Right atrium auricular region (tissue), 2 donors: ENCODE data around the gene RPL41. TPM values are rescaled to one million over a fixed set of nuclear protein-coding genes. Genes with fewer than 3 reads are reported as not detected.

Source experiments
- DNase-seq: peaks from one replicate; pipeline ENCODE4 v3.0.0-alpha.2; 2019; ENCODE audit warnings: low spot score
- H3K27ac ChIP-seq, 2 donors: fragments of 200-600 bp; sonication (generic); 1 replicate in 1 of 2; 2 replicates in 1 of 2; pipeline ENCODE4 v1.5.1; 2016 to 2019
- H3K27me3 ChIP-seq, 2 donors: fragments of 200-600 bp; sonication (generic); one replicate each; pipeline versions ENCODE4 v1.5.1 to v1.6.0; 2017 to 2019
- H3K36me3 ChIP-seq: fragments of 200-600 bp; sonication (generic); one replicate; pipeline ENCODE4 v1.5.1; 2016
- H3K4me1 ChIP-seq, 2 donors: fragments of 200-600 bp; sonication (generic); one replicate each; pipeline versions ENCODE4 v1.5.1 to v1.6.0; 2017 to 2019
- H3K4me3 ChIP-seq, 2 donors: fragments of 200-600 bp; sonication (generic); 1 replicate in 1 of 2; 2 replicates in 1 of 2; pipeline ENCODE4 v1.5.1; 2017 to 2019; ENCODE audit warnings: mild to moderate bottlenecking in 1 of 2, moderate library complexity in 1 of 2
- H3K9me3 ChIP-seq, 2 donors: fragments of 200-600 bp; sonication (generic); one replicate each; pipeline ENCODE4 v1.5.1; 2019
- total RNA-seq, 2 donors: library from RNA; depleted of rRNA; stranded (reverse); fragments of >200 nt; gene quantifications; one replicate each; pipeline ENCODE4 v1.1.0, GENCODE V29; 2016
- TF ChIP-seq, protein P1 (sequence below), 2 donors: fragments of 200-600 bp; sonication (generic); IDR thresholded peaks; one replicate each; pipeline ENCODE4 v1.5.1; 2019; ENCODE audit warnings: antibody characterized with exemption in 2 of 2

The RPL41 gene
- total RNA-seq, 2 donors from 2014 or later = 606 to 2,188 TPM

GRCh38 chr12:56079723-56080555 is 36.5 kb upstream of the RPL41 start, which contains the start of gene ERBB3:
Gene ERBB3, plus strand, starts transcription at chr12:56080165. Its CDS starts 136 bp downstream, at chr12:56080301.
- TF ChIP-seq, protein P1, sequence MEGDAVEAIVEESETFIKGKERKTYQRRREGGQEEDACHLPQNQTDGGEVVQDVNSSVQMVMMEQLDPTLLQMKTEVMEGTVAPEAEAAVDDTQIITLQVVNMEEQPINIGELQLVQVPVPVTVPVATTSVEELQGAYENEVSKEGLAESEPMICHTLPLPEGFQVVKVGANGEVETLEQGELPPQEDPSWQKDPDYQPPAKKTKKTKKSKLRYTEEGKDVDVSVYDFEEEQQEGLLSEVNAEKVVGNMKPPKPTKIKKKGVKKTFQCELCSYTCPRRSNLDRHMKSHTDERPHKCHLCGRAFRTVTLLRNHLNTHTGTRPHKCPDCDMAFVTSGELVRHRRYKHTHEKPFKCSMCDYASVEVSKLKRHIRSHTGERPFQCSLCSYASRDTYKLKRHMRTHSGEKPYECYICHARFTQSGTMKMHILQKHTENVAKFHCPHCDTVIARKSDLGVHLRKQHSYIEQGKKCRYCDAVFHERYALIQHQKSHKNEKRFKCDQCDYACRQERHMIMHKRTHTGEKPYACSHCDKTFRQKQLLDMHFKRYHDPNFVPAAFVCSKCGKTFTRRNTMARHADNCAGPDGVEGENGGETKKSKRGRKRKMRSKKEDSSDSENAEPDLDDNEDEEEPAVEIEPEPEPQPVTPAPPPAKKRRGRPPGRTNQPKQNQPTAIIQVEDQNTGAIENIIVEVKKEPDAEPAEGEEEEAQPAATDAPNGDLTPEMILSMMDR (IDR thresholded peaks at IDR 0.05) = no peak
- peak; percentile 78 for DNase-seq
- H3K4me1 ChIP-seq = peaks cover 0 to 15% of the 10 kb centered on the region in 2 donors
- no peaks in the 10 kb centered on the region for H3K36me3 ChIP-seq
- peak within 1 kb of the TSS; percentile 34 to 56 for H3K27ac ChIP-seq
- H3K9me3 ChIP-seq = no peaks in the 10 kb centered on the region
- no peaks in the 10 kb centered on the region for H3K27me3 ChIP-seq
- peak within 1 kb of the TSS; percentile 36 to 59 for H3K4me3 ChIP-seq

DNA sequence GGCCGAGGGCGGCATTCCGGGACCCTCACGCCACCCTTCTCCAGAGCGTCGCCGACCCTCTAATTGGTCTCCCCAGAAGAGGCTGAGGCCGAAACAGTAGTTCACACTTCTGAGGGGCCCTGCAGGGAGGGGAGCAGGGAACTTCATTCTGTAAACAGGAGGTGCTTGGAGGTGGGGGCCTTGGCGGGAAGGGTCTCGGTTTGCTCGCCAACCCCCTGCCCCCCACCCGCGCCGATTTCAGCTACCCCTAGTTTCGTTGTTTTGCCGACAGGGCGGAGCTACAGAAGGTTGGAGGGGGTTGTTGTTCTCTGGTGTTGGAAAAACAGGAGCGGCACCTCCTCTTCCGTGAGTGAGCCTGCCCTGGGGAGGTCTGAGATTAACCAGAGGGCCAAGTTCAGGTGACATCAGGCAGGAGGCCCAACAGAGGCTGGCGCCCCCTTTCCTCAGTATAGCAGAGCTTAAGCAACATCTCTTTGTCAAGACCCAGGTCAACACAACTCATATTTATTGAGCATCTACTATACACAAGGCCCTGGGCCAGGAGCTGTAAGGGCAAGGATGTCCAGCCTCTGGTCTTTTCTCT is 35.8 kb upstream of the RPL41 start:
- H3K9me3 ChIP-seq = no peaks in the 10 kb centered on the region
- TF ChIP-seq, protein P1 (IDR thresholded peaks at IDR 0.05) = no peak

GRCh38 chr12:56081393-56082347 is 34.8 kb upstream of the RPL41 start:
- H3K27ac ChIP-seq = no peak overlapping the region
- H3K9me3 ChIP-seq = no peaks in the 10 kb centered on the region
- peaks cover 0 to 16% of the 10 kb centered on the region in 2 donors for H3K4me1 ChIP-seq
- no peaks in the 10 kb centered on the region for H3K36me3 ChIP-seq
- TF ChIP-seq, protein P1 (IDR thresholded peaks at IDR 0.05) = no peak
- H3K27me3 ChIP-seq = no peaks in the 10 kb centered on the region
- H3K4me3 ChIP-seq = no peak overlapping the region
- DNase-seq = no peak

More for the DNA sequence above, 35.8 kb upstream of the RPL41 start:
- Histone ChIP-seq H3K36me3 (no peaks in the 10 kb centered on the region), H3K4me1 (peaks cover 0 to 15% of the 10 kb centered on the region in 2 donors), H3K4me3 (peak overlapping the region; percentile 36 to 59), H3K27me3 (no peaks in the 10 kb centered on the region), H3K27ac (peak overlapping the region in 1 of 2 donors; percentile 35)
- DNase-seq = no peak

GRCh38 chr12:56082382-56082781 is 34.1 kb upstream of the RPL41 start:
- Histone ChIP-seq H3K4me3 (no peak overlapping the region), H3K36me3 (no peaks in the 10 kb centered on the region), H3K27ac (no peak overlapping the region), H3K27me3 (no peaks in the 10 kb centered on the region), H3K9me3 (no peaks in the 10 kb centered on the region), H3K4me1 (peaks cover 0 to 23% of the 10 kb centered on the region in 2 donors)
- DNase-seq = no peak
- TF ChIP-seq, protein P1 (IDR thresholded peaks at IDR 0.05) = no peak

DNA sequence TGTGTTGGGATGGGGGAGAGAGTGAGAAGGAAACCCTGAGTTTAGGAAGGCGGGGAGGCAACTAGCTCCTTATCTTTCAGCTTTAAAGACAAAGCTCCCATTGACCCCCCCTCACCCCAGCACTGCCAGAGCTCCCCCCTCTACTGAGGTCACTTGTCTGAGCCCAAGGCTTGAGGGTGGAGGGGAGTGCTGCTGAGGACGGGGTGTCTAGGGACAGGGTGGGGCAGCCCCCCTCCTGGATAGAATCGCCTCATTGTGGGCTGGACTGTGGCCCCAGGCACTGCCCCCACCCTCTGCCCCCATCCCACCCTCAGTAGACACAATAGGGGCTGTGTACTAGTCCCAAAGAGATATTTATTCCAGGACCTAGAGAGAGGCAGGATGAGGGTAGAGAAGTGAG is 33.5 kb upstream of the RPL41 start:
- Histone ChIP-seq H3K4me1 (peaks cover 0 to 25% of the 10 kb centered on the region in 2 donors), H3K27ac (no peak overlapping the region), H3K9me3 (no peaks in the 10 kb centered on the region), H3K36me3 (no peaks in the 10 kb centered on the region), H3K4me3 (no peak overlapping the region), H3K27me3 (no peaks in the 10 kb centered on the region)
- TF ChIP-seq, protein P1 (IDR thresholded peaks at IDR 0.05) = no peak
- DNase-seq = no peak
